PFSK-1 (cell line): Measurements from ENCODE around the gene EAF2.

Experiments used
- FOXP2 ChIP-seq: optimal IDR thresholded peaks from 2 replicates; pipeline ENCODE3; 2011; ENCODE audit warnings: borderline replicate concordance, control low read depth, inconsistent platforms; ENCODE audit not compliant: insufficient read depth; ENCODE audit errors: extremely low read length, extremely low read depth
- POLR2AphosphoS5 ChIP-seq: IDR thresholded peaks from 2 replicates; pipeline ENCODE4 v1.6.1; 2012; ENCODE audit warnings: low read depth, mild to moderate bottlenecking, control low read depth, low read length, moderate library complexity
- SIN3A ChIP-seq: IDR thresholded peaks from 2 replicates; pipeline ENCODE4 v1.6.1; 2012; ENCODE audit warnings: mild to moderate bottlenecking, low read length, moderate library complexity, borderline replicate concordance; ENCODE audit not compliant: insufficient read depth
- TF ChIP-seq, protein P1 (sequence below), 2 experiments: IDR thresholded peaks; 2 replicates each; pipeline versions ENCODE4 v1.6.1 to v1.8.0; 2011 to 2012; ENCODE audit warnings: low read depth in 2 of 2, low read length in 2 of 2, control low read depth in 1 of 2, inconsistent platforms in 1 of 2, mild to moderate bottlenecking in 1 of 2, moderate library complexity in 1 of 2; ENCODE audit not compliant: insufficient read depth in 1 of 2

DNA sequence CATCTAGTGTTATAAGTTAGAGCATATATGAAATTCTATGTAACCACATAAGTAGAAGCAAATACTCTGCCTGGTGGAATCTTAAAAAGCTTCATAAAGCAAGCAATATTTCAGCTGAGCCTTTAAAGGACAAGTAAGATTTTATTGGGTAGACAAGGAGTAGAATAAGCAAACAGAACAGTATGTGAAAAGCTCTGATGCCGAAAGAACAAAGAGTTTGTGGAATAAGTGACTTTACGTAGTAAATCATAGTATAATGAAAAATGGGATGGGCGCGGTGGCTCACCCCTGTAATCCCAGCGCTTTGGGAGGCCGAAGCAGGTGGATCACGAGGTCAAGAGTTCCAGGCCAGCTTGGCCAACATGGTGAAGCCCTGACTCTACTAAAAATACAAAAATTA lies 9.9 kb downstream of the EAF2 start:
- TF ChIP-seq SIN3A (no peak), POLR2AphosphoS5 (no peak), FOXP2 (no peak)
- TF ChIP-seq, protein P1, sequence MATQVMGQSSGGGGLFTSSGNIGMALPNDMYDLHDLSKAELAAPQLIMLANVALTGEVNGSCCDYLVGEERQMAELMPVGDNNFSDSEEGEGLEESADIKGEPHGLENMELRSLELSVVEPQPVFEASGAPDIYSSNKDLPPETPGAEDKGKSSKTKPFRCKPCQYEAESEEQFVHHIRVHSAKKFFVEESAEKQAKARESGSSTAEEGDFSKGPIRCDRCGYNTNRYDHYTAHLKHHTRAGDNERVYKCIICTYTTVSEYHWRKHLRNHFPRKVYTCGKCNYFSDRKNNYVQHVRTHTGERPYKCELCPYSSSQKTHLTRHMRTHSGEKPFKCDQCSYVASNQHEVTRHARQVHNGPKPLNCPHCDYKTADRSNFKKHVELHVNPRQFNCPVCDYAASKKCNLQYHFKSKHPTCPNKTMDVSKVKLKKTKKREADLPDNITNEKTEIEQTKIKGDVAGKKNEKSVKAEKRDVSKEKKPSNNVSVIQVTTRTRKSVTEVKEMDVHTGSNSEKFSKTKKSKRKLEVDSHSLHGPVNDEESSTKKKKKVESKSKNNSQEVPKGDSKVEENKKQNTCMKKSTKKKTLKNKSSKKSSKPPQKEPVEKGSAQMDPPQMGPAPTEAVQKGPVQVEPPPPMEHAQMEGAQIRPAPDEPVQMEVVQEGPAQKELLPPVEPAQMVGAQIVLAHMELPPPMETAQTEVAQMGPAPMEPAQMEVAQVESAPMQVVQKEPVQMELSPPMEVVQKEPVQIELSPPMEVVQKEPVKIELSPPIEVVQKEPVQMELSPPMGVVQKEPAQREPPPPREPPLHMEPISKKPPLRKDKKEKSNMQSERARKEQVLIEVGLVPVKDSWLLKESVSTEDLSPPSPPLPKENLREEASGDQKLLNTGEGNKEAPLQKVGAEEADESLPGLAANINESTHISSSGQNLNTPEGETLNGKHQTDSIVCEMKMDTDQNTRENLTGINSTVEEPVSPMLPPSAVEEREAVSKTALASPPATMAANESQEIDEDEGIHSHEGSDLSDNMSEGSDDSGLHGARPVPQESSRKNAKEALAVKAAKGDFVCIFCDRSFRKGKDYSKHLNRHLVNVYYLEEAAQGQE (IDR thresholded peaks at IDR 0.05; ENCODE audit: insufficient read depth in 1 of 2, low read depth in 2 of 2, low read length in 2 of 2): no peak
